Esophagus squamous epithelium (tissue), 5 donors: ENCODE measurements around the gene CLCN3. TPM values are rescaled to one million over a fixed set of nuclear protein-coding genes. Genes with fewer than 3 reads are reported as not detected.

Experiments
- DNase-seq: peaks from one replicate; lab custom pipeline; 2025; lab: John Stamatoyannopoulos, UW
- H3K27ac ChIP-seq, 4 donors: fragments of 200-600 bp; sonication (generic); one replicate each; pipeline ENCODE4 v1.5.1; 2016 to 2019; ENCODE audit warnings: mild to moderate bottlenecking in 1 of 4
- H3K27me3 ChIP-seq, 4 donors: fragments of 200-600 bp; sonication (generic); 1 replicate in 3 of 4; 2 replicates in 1 of 4; pipeline versions ENCODE4 v1.5.1 to v1.6.0; 2017 to 2021; ENCODE audit warnings: antibody characterized with exemption in 1 of 4
- H3K36me3 ChIP-seq, 3 donors: fragments of 200-600 bp; sonication (generic); one replicate each; pipeline ENCODE4 v1.5.1; 2016 to 2019
- H3K4me1 ChIP-seq, 3 donors: fragments of 200-600 bp; sonication (generic); one replicate each; pipeline ENCODE4 v1.5.1; 2017 to 2019
- H3K4me3 ChIP-seq, 4 donors: fragments of 200-600 bp; sonication (generic); 1 replicate in 3 of 4; 2 replicates in 1 of 4; pipeline ENCODE4 v1.5.1; 2016 to 2019; ENCODE audit warnings: mild to moderate bottlenecking in 2 of 4, moderate library complexity in 1 of 4
- H3K9me3 ChIP-seq, 3 donors: fragments of 200-600 bp; sonication (generic); one replicate each; pipeline ENCODE4 v1.5.1; 2016 to 2019
- CTCF ChIP-seq, 6 experiments: fragments of 450-650 bp in 4 of 6; fragments of 200-600 bp in 2 of 6; sonication (generic) in 2 of 6; IDR thresholded peaks; one replicate each; pipeline ENCODE4 v1.5.1; 2016 to 2019; ENCODE audit warnings: antibody characterized with exemption in 6 of 6, mild to moderate bottlenecking in 4 of 6, moderate library complexity in 4 of 6
- POLR2A ChIP-seq, 4 donors: fragments of 450-650 bp; IDR thresholded peaks; one replicate each; pipeline ENCODE4 v1.6.1; 2017; ENCODE audit warnings: antibody characterized with exemption in 4 of 4, mild to moderate bottlenecking in 4 of 4, moderate library complexity in 3 of 4
- WGBS, 2 donors: methylation state at CpG; one replicate each; pipeline ENCODE4 v1.1.5; 2018; 5-methylcytosine and 5-hydroxymethylcytosine counted together
- intact Hi-C: fragments of 100-400 bp; cut with DNase I; formaldehyde crosslinking; loops from one replicate; pipeline ENCODE4 v1.15.0; 2022
- total RNA-seq, 4 donors: library from RNA; depleted of rRNA; stranded (reverse); fragments of >200 nt; gene quantifications; one replicate each; pipeline ENCODE4 v1.1.0, GENCODE V29; 2016
- donor health status: DM: yes; HTN: yes; CAD: no.

The CLCN3 gene
- total RNA-seq, 4 donors from 2014 or later, result 31.3 to 66.3 (median 46.1) TPM

- intact Hi-C loops, result no loop called here
- Histone ChIP-seq H3K27ac (no peak overlapping the region), H3K4me1 (peaks cover 0 to 9% (median 0%) of the 10 kb centered on the region in 3 donors), H3K27me3 (no peaks in the 10 kb centered on the region), H3K4me3 (no peak overlapping the region), H3K9me3 (no peaks in the 10 kb centered on the region), H3K36me3 (peaks cover 0 to 1% (median 0%) of the 10 kb centered on the region in 3 donors)
- TF ChIP-seq POLR2A (IDR thresholded peaks at IDR 0.05) (no peak), CTCF (IDR thresholded peaks at IDR 0.05) (no peak)
- DNase-seq, result no peak
Measured at GRCh38 chr4:169652535-169652934, 32.2 kb downstream of the CLCN3 start.

GRCh38 chr4:169655401-169655800 lies 35.0 kb downstream of the CLCN3 start:
- H3K9me3 ChIP-seq, result no peaks in the 10 kb centered on the region
- 91 to 95% methylated on average over 6 of the region's 6 CpGs for WGBS, 2 donors
- peaks cover 0 to 36% (median 5%) of the 10 kb centered on the region in 3 donors for H3K4me1 ChIP-seq
- H3K27ac ChIP-seq, result no peak overlapping the region
- no peaks in the 10 kb centered on the region for H3K36me3 ChIP-seq
- intact Hi-C loops, result no loop called here
- no peak for TF ChIP-seq POLR2A (IDR thresholded peaks at IDR 0.05)
- TF ChIP-seq CTCF (IDR thresholded peaks at IDR 0.05), result no peak
- no peaks in the 10 kb centered on the region for H3K27me3 ChIP-seq
- no peak overlapping the region for H3K4me3 ChIP-seq
- no peak for DNase-seq

- no peak for DNase-seq
- Histone ChIP-seq H3K9me3 (no peaks in the 10 kb centered on the region), H3K4me1 (peaks cover 0 to 50% (median 5%) of the 10 kb centered on the region in 3 donors), H3K4me3 (no peak overlapping the region), H3K27me3 (no peaks in the 10 kb centered on the region), H3K36me3 (no peaks in the 10 kb centered on the region), H3K27ac (peak overlapping the region in 2 of 4 donors; percentile 28 to 47)
- TF ChIP-seq CTCF (IDR thresholded peaks at IDR 0.05) (no peak), POLR2A (IDR thresholded peaks at IDR 0.05) (no peak)
- intact Hi-C loops, result no loop called here
- WGBS, 2 donors, result 86 to 98% methylated on average over 3 of the region's 3 CpGs
Measured at GRCh38 chr4:169657470-169658107, 37.2 kb downstream of the CLCN3 start.

GRCh38 chr4:169658196-169658595 lies 37.8 kb downstream of the CLCN3 start:
- 17 to 63% methylated on average over 2 of the region's 2 CpGs for WGBS, 2 donors
- H3K9me3 ChIP-seq, result no peaks in the 10 kb centered on the region
- H3K36me3 ChIP-seq, result no peaks in the 10 kb centered on the region
- no peak overlapping the region for H3K4me3 ChIP-seq
- DNase-seq, result no peak
- peak overlapping the region in 3 of 4 donors; percentile 64 to 91 (median 87) for H3K27ac ChIP-seq
- intact Hi-C loops, result no loop called here
- H3K4me1 ChIP-seq, result peaks cover 0 to 50% (median 5%) of the 10 kb centered on the region in 3 donors
- no peaks in the 10 kb centered on the region for H3K27me3 ChIP-seq
- no peak for TF ChIP-seq POLR2A (IDR thresholded peaks at IDR 0.05)
- TF ChIP-seq CTCF (IDR thresholded peaks at IDR 0.05), result no peak

GRCh38 chr4:169658975-169659715 lies 38.8 kb downstream of the CLCN3 start:
- peak overlapping the region; percentile 64 to 91 (median 80) for H3K27ac ChIP-seq
- peaks cover 0 to 53% (median 5%) of the 10 kb centered on the region in 3 donors for H3K4me1 ChIP-seq
- WGBS, 2 donors, result 71% methylated on average over 6 of the region's 6 CpGs
- no peak for DNase-seq
- H3K9me3 ChIP-seq, result no peaks in the 10 kb centered on the region
- TF ChIP-seq POLR2A (IDR thresholded peaks at IDR 0.05), result no peak
- no peak for TF ChIP-seq CTCF (IDR thresholded peaks at IDR 0.05)
- intact Hi-C loops, result no loop called here
- H3K4me3 ChIP-seq, result peak overlapping the region in 2 of 4 donors; percentile 45 to 49
- H3K27me3 ChIP-seq, result no peaks in the 10 kb centered on the region
- no peaks in the 10 kb centered on the region for H3K36me3 ChIP-seq
